ENCODE results near the gene SQOR.

SQOR gene

GRCh38 chr15:45628136-45628535, 6.7 kb upstream of the SQOR start:
- H3K4me3 ChIP-seq (ENCODE audit: control insufficient read depth, low read depth, low read length) = no peak overlapping the region
- no peak for TF ChIP-seq CTCF (IDR thresholded peaks at IDR 0.05; ENCODE audit: control insufficient read depth, insufficient read depth, low read depth, low read length, missing control alignments)
- no peak for DNase-seq (ENCODE audit: low read depth)

GRCh38 chr15:45630917-45631691, 3.7 kb upstream of the SQOR start:
- peak overlapping the region; percentile 31 for H3K4me3 ChIP-seq (ENCODE audit: control insufficient read depth, low read depth, low read length)

DNA sequence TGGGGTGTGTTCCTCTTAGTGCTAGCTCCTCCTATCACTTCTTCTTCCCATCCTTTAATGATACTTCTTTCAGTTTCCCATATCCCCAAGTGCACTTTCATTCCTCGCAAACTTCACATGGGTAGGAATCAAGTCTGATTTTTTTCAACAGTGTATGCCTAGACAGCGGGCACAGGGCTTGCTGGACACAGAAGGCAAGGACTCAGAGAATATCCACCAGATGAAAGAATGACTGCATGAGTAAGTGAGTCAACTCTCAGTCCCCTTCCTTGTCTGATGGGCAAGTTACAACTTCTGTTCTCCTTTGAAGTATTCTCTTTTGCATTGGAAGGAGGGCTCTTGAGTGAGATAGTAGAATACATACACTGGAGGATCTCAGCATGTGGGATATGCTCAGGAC, 3.1 kb upstream of the SQOR start:
- no peak for TF ChIP-seq CTCF (IDR thresholded peaks at IDR 0.05; ENCODE audit: control insufficient read depth, insufficient read depth, low read depth, low read length, missing control alignments)
- peak overlapping the region; percentile 31 for H3K4me3 ChIP-seq (ENCODE audit: control insufficient read depth, low read depth, low read length)
- DNase-seq (ENCODE audit: low read depth) = no peak

More at GRCh38 chr15:45630917-45631691, 3.7 kb upstream of the SQOR start:
- peak; percentile 74 for DNase-seq (ENCODE audit: low read depth)
- no peak for TF ChIP-seq CTCF (IDR thresholded peaks at IDR 0.05; ENCODE audit: control insufficient read depth, insufficient read depth, low read depth, low read length, missing control alignments)

DNA sequence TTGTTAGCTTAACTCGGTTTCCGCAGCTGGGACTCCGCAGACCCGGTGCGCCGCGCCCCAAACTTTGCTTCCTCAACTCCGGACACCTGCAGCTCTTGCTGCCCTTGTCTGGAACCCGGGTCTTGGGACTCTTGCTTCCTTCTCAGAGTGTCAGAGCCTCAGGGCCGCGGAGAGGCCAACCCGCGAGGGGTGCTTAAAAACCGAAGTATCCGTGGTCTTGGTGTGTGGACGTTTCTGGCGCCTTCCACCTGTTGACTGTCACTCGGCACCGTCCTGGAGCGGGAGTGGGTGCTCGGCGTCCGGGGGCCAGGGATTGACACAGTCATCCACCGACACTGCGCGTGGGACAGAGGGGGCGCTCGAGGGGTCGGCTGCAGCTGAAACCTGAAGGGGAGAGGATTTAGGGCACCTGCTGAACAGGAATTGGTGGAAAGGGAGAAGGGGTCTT, 386 bp downstream of the SQOR start:
- TF ChIP-seq CTCF (IDR thresholded peaks at IDR 0.05; ENCODE audit: control insufficient read depth, insufficient read depth, low read depth, low read length, missing control alignments) = peak; percentile 61
- no peak for DNase-seq (ENCODE audit: low read depth)
- peak overlapping the region; percentile 74 for H3K4me3 ChIP-seq (ENCODE audit: control insufficient read depth, low read depth, low read length)

DNA sequence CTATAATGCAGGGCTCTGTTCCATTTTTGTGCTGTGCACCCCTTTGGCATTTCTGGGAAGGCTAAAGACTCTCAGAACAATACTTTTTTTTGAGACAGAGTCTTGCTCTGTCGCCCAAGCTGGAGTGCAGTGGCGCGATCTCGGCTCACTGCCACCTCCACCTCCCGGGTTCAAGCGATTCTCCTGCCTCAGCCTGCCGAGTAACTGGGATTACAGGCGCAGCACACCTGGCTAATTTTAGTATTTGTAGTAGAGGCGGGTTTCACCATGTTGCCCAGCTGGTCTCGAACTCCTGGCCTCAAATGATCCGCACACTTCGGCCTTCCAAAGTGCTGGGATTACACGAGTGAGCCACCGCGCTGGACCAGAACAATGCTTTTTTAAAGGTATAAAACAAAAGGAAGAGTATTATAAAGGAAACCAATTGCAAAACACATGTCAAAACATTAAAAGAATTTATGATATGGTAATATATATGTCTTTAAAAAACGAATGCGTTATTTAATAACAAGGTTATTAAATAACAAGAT, 999 bp downstream of the SQOR start:
- TF ChIP-seq CTCF (IDR thresholded peaks at IDR 0.05; ENCODE audit: control insufficient read depth, insufficient read depth, low read depth, low read length, missing control alignments) = no peak
- peak overlapping the region; percentile 74 for H3K4me3 ChIP-seq (ENCODE audit: control insufficient read depth, low read depth, low read length)
- no peak for DNase-seq (ENCODE audit: low read depth)

GRCh38 chr15:45637141-45637540, 2.3 kb downstream of the SQOR start:
- DNase-seq (ENCODE audit: low read depth) = no peak
- no peak overlapping the region; the same call in 1 of the 2 replicates for H3K4me3 ChIP-seq (ENCODE audit: control insufficient read depth, low read depth, low read length)
- TF ChIP-seq CTCF (IDR thresholded peaks at IDR 0.05; ENCODE audit: control insufficient read depth, insufficient read depth, low read depth, low read length, missing control alignments) = no peak
